RPMI8226 (cell line): ENCODE data around the gene PGAM2.
"Not testable (repeated sequence)": the region's sequence is repeated elsewhere in the genome, so short reads cannot be mapped to it uniquely, and the experiment has no call there.

Experiments
- DNase-seq: peaks from one replicate; pipeline ENCODE4 v3.0.0-alpha.2; 2015

Gene PGAM2

DNA sequence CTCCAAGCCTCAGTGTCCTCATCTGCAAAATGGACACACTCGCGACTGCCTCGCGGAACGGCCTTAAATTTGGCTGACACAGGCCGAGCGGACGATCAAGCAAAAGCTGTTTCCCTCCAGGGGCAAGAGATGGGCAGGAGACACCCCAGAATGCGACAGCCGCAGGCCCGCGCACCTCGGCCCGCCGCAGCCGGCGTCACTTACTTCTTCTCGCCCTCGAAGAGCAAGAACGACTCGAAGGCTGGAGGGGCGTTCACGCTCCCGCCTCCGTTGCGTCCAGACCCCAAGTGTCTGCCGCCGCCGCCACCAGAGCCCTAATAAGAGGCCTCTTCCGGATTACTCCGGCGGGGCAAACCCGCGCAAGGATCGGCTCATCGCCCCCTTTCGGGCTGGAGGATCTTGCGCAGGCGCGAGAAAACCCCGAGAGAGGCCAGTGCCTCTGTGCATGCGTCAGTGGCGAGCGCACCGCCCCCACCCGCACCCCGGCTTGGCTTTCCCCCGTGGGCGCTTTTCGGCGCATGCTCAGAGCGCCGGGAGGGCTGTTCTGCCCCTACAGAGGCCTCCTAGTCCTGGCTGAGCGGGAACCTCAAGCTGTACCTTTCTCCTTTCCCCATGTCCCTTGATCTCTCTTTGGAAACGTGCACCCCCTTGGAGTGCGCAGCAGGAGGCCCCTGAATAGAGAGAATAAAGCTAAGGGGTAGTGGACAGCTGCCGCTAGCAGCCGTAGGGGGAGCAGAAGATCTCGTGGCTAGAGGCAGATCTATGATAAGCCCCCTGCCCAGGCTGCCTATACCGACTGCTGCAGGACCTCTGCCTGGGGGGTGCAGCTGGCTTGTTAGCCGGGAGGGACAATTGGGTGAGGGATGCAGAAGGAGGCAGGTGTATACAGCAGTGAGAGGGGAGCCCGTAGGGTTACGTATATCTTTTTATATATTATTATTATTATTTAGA, 46.2 kb downstream of the PGAM2 start:
- DNase-seq = peak; percentile 99

DNA sequence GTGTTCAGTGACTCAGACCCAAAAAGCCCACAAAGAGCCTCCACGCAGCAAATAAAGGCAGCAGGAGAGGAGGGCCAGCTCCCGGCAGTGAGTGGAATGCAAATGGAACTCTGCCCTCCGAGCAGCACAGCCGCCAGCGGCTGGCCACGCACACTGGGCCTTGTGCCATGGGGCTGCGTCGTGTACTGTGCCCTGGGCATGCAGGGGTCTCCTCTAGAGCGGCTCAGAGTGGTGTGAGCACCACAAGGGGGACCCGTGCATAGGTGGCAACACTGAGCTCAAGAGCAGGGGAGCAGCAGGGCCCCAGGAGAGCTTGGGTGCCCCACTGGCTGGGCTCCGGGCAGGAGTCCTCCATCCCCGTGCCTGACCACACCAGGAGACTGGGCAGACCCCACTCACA, 50.3 kb downstream of the PGAM2 start:
- DNase-seq = not testable (repeated sequence)
